Endodermal cell (in vitro differentiated cells): ENCODE data around the gene DDX41. TPM values are rescaled to one million over a fixed set of nuclear protein-coding genes. Genes with fewer than 3 reads are reported as not detected.

Experiments
- DNase-seq: peaks from one replicate; pipeline ENCODE4 v3.0.0-alpha.2; 2017
- H3K27ac ChIP-seq: 2 replicates; pipeline ENCODE4 v1.5.1; 2013; ENCODE audit warnings: mild to moderate bottlenecking, low read depth, low read length, moderate library complexity
- H3K27me3 ChIP-seq: 2 replicates; pipeline ENCODE4 v1.6.1; 2013; ENCODE audit warnings: mild to moderate bottlenecking, low read length, moderate library complexity; ENCODE audit not compliant: insufficient read depth, control insufficient read depth, poor library complexity, severe bottlenecking
- H3K36me3 ChIP-seq: 2 replicates; pipeline ENCODE4 v1.7.0; 2013; ENCODE audit warnings: mild to moderate bottlenecking, low read length, moderate library complexity; ENCODE audit not compliant: control insufficient read depth, insufficient read depth
- H3K4me1 ChIP-seq: one replicate; pipeline ENCODE4 v1.7.0; 2013; ENCODE audit warnings: low read length; ENCODE audit not compliant: control insufficient read depth, insufficient read depth
- H3K4me3 ChIP-seq: 2 replicates; pipeline ENCODE4 v1.5.1; 2013; ENCODE audit warnings: mild to moderate bottlenecking, low read length, moderate library complexity
- H3K9ac ChIP-seq: 2 replicates; pipeline ENCODE4 v1.6.1; 2013; ENCODE audit warnings: mild to moderate bottlenecking, low read length, moderate library complexity; ENCODE audit not compliant: poor library complexity, severe bottlenecking; ENCODE audit errors: extremely low read depth
- H3K9me3 ChIP-seq: 2 replicates; pipeline ENCODE4 v1.6.1; 2013; ENCODE audit warnings: mild to moderate bottlenecking, low read length, moderate library complexity; ENCODE audit not compliant: control insufficient read depth
- H3K27ac Mint-ChIP-seq: 2 replicates; pipeline ENCODE4 v1.8.0; 2020; ENCODE audit warnings: mixed read lengths
- H3K27me3 Mint-ChIP-seq: 2 replicates; pipeline ENCODE4 v1.8.0; 2021; ENCODE audit warnings: mild to moderate bottlenecking, mixed read lengths; ENCODE audit not compliant: insufficient read depth
- H3K36me3 Mint-ChIP-seq: 2 replicates; pipeline ENCODE4 v1.8.0; 2020; ENCODE audit warnings: low read depth, mixed read lengths
- H3K4me1 Mint-ChIP-seq: 2 replicates; pipeline ENCODE4 v1.8.0; 2020; ENCODE audit warnings: mixed read lengths
- H3K4me3 Mint-ChIP-seq: 2 replicates; pipeline ENCODE4 v1.8.0; 2020; ENCODE audit warnings: mild to moderate bottlenecking, moderate library complexity, mixed read lengths
- H3K9me3 Mint-ChIP-seq: 2 replicates; pipeline ENCODE4 v1.8.0; 2020; ENCODE audit warnings: mild to moderate bottlenecking, mixed read lengths
- CTCF ChIP-seq: fragments of 200-600 bp; sonication (generic); conservative IDR thresholded peaks from 2 replicates; pipeline ENCODE4 v1.5.0; 2021; ENCODE audit warnings: antibody characterized with exemption, mild to moderate bottlenecking
- whole genome bisulfite sequencing, 2 experiments: methylation state at CpG; one replicate each; pipeline versions ENCODE4 v1.1.5 to v1.1.7; 2013; ENCODE audit warnings: missing lambda C conversion rate in 2 of 2, mixed read lengths in 1 of 2; ENCODE audit not compliant: insufficient coverage in 1 of 2, insufficient read length in 1 of 2; 5-methylcytosine and 5-hydroxymethylcytosine counted together
- total RNA-seq, 2 donors: library from RNA; stranded (reverse); fragmentation: NEBNext Ultra II Directional in 1 of 2; extraction: Animal tissue kit (Norgen Biotek cat#: 25700) in 1 of 2; gene quantifications; 2 replicates in 1 of 2; 3 replicates in 1 of 2; pipeline ENCODE4 v1.2.1, GENCODE V29; 2021

DDX41 gene
- total RNA-seq, 2 donors from 2014 or later, result 115 TPM

GRCh38 chr5:177477701-177478477 is 38.9 kb downstream of the DDX41 start:
- Mint-ChIP-seq H3K27me3 (no peaks in the 10 kb centered on the region), H3K36me3 (peaks cover 25% of the 10 kb centered on the region), H3K27ac (peak overlapping the region; percentile 55), H3K9me3 (no peaks in the 10 kb centered on the region), H3K4me1 (peaks cover 17% of the 10 kb centered on the region), H3K4me3 (no peak overlapping the region)
- Histone ChIP-seq H3K4me1 (peaks cover 7% of the 10 kb centered on the region), H3K9me3 (no peaks in the 10 kb centered on the region), H3K4me3 (no peak overlapping the region), H3K27me3 (no peaks in the 10 kb centered on the region), H3K9ac (no peak overlapping the region), H3K36me3 (peaks cover 17% of the 10 kb centered on the region), H3K27ac (no peak overlapping the region)
- 93 to 95% methylated on average over 12 to 13 of the region's 13 CpGs for WGBS, 2 experiments
- peak; percentile 63 for DNase-seq
- TF ChIP-seq CTCF, result no peak

GRCh38 chr5:177476531-177477233 is 40.1 kb downstream of the DDX41 start:
- Histone ChIP-seq H3K9ac (no peak overlapping the region), H3K4me1 (peaks cover 12% of the 10 kb centered on the region), H3K4me3 (no peak overlapping the region), H3K9me3 (no peaks in the 10 kb centered on the region), H3K36me3 (peaks cover 16% of the 10 kb centered on the region), H3K27ac (no peak overlapping the region), H3K27me3 (no peaks in the 10 kb centered on the region)
- Mint-ChIP-seq H3K36me3 (peaks cover 20% of the 10 kb centered on the region), H3K9me3 (no peaks in the 10 kb centered on the region), H3K27ac (no peak overlapping the region), H3K27me3 (no peaks in the 10 kb centered on the region), H3K4me1 (peaks cover 20% of the 10 kb centered on the region), H3K4me3 (no peak overlapping the region)
- WGBS, 2 experiments, result 83 to 93% methylated on average over 14 to 18 of the region's 18 CpGs
- TF ChIP-seq CTCF, result no peak
- DNase-seq, result peak; percentile 73

GRCh38 chr5:177475563-177476427 is 41.0 kb downstream of the DDX41 start:
- no peaks in the 10 kb centered on the region for H3K9me3 ChIP-seq
- no peak overlapping the region for H3K9ac ChIP-seq
- H3K27me3 ChIP-seq, result no peaks in the 10 kb centered on the region
- Mint-ChIP-seq H3K4me1 (peaks cover 21% of the 10 kb centered on the region), H3K4me3 (no peak overlapping the region), H3K9me3 (no peaks in the 10 kb centered on the region), H3K27me3 (no peaks in the 10 kb centered on the region), H3K27ac (no peak overlapping the region), H3K36me3 (peaks cover 27% of the 10 kb centered on the region)
- H3K4me1 ChIP-seq, result peaks cover 21% of the 10 kb centered on the region
- WGBS, 2 experiments, result 75 to 91% methylated on average over 4 to 11 of the region's 11 CpGs
- DNase-seq, result no peak
- no peak overlapping the region for H3K4me3 ChIP-seq
- no peak for TF ChIP-seq CTCF
- no peak overlapping the region for H3K27ac ChIP-seq
- peaks cover 21% of the 10 kb centered on the region for H3K36me3 ChIP-seq
